HFFc6 (cell line): ENCODE measurements around the gene CST11. TPM values are rescaled to one million over a fixed set of nuclear protein-coding genes. Genes with fewer than 3 reads are reported as not detected.

Experiments
- DNase-seq: peaks from one replicate; pipeline ENCODE4 v3.0.0-alpha.2; 2018
- H3K27ac Mint-ChIP-seq: 2 replicates; pipeline ENCODE4 v1.8.0; 2020; ENCODE audit warnings: mild to moderate bottlenecking, mixed read lengths
- H3K27me3 Mint-ChIP-seq: 2 replicates; pipeline ENCODE4 v1.8.0; 2021; ENCODE audit warnings: mild to moderate bottlenecking, moderate library complexity, mixed read lengths; ENCODE audit not compliant: insufficient read depth
- H3K36me3 Mint-ChIP-seq: 2 replicates; pipeline ENCODE4 v1.8.0; 2021; ENCODE audit warnings: low read depth, mixed read lengths
- H3K4me1 Mint-ChIP-seq: 2 replicates; pipeline ENCODE4 v1.8.0; 2020; ENCODE audit warnings: low read depth, mixed read lengths
- H3K4me3 Mint-ChIP-seq: 2 replicates; pipeline ENCODE4 v1.8.0; 2020; ENCODE audit warnings: mild to moderate bottlenecking, moderate library complexity, mixed read lengths
- H3K9me3 Mint-ChIP-seq: 2 replicates; pipeline ENCODE4 v1.8.0; 2020; ENCODE audit warnings: mild to moderate bottlenecking, mixed read lengths
- CTCF ChIP-seq: fragments of 200-600 bp; sonication (generic); IDR thresholded peaks from 2 replicates; pipeline ENCODE4 v1.5.0; 2021; ENCODE audit warnings: antibody characterized with exemption, mild to moderate bottlenecking
- total RNA-seq, 6 experiments: library from RNA; stranded (reverse); fragmentation: NEBNext Ultra II Directional; extraction: Animal tissue kit (Norgen Biotek cat#: 25700); gene quantifications; 2 replicates in 1 of 6; 3 replicates in 5 of 6; pipeline ENCODE4 v1.2.3, GENCODE V29; 2021

The CST11 gene
- total RNA-seq, 6 experiments from 2014 or later, result not detected

GRCh38 chr20:23419995-23420901 is 32.4 kb downstream of the CST11 start:
- DNase-seq, result peak; percentile 71
- Mint-ChIP-seq H3K27ac (peak overlapping the region; percentile 96), H3K4me3 (peak overlapping the region; percentile 94), H3K9me3 (no peaks in the 10 kb centered on the region), H3K4me1 (peaks cover 32% of the 10 kb centered on the region), H3K27me3 (peaks cover 11% of the 10 kb centered on the region), H3K36me3 (no peaks in the 10 kb centered on the region)
- TF ChIP-seq CTCF, result no peak

- DNase-seq, result no peak
- TF ChIP-seq CTCF, result no peak
- H3K36me3 Mint-ChIP-seq, result no peaks in the 10 kb centered on the region
- H3K4me1 Mint-ChIP-seq, result peaks cover 36% of the 10 kb centered on the region
- H3K27me3 Mint-ChIP-seq, result peaks cover 7% of the 10 kb centered on the region
- peak overlapping the region; percentile 94 for H3K4me3 Mint-ChIP-seq
- no peaks in the 10 kb centered on the region for H3K9me3 Mint-ChIP-seq
- peak overlapping the region; percentile 96 for H3K27ac Mint-ChIP-seq
Measured at GRCh38 chr20:23419657-23419994, 33.0 kb downstream of the CST11 start.

- Mint-ChIP-seq H3K27me3 (peaks cover 2% of the 10 kb centered on the region; the same call in 1 of the 2 replicates), H3K27ac (no peak overlapping the region), H3K9me3 (no peaks in the 10 kb centered on the region), H3K36me3 (no peaks in the 10 kb centered on the region), H3K4me3 (no peak overlapping the region), H3K4me1 (peaks cover 43% of the 10 kb centered on the region)
- DNase-seq, result no peak
- TF ChIP-seq CTCF, result no peak
Measured at GRCh38 chr20:23417861-23418260, 34.8 kb downstream of the CST11 start.

- peaks cover 50% of the 10 kb centered on the region for H3K4me1 Mint-ChIP-seq
- no peak overlapping the region; the same call in 1 of the 2 replicates for H3K4me3 Mint-ChIP-seq
- DNase-seq, result no peak
- H3K36me3 Mint-ChIP-seq, result no peaks in the 10 kb centered on the region
- H3K9me3 Mint-ChIP-seq, result no peaks in the 10 kb centered on the region
- H3K27me3 Mint-ChIP-seq, result no peaks in the 10 kb centered on the region
- peak overlapping the region; percentile 15; the same call in 1 of the 2 replicates for H3K27ac Mint-ChIP-seq
- TF ChIP-seq CTCF, result no peak
Measured at GRCh38 chr20:23415959-23416583, 36.6 kb downstream of the CST11 start.

- DNase-seq, result no peak
- Mint-ChIP-seq H3K9me3 (no peaks in the 10 kb centered on the region), H3K27me3 (no peaks in the 10 kb centered on the region), H3K4me3 (no peak overlapping the region), H3K36me3 (no peaks in the 10 kb centered on the region), H3K27ac (peak overlapping the region; percentile 33; the same call in 1 of the 2 replicates), H3K4me1 (peaks cover 55% of the 10 kb centered on the region)
- TF ChIP-seq CTCF, result no peak
Measured at GRCh38 chr20:23415555-23415954, 37.1 kb downstream of the CST11 start.
